Adrenal gland (tissue), 12 donors: ENCODE data around the gene TNFRSF25. TPM values are rescaled to one million over a fixed set of nuclear protein-coding genes. Genes with fewer than 3 reads are reported as not detected.

Experiments
- DNase-seq, 7 donors: peaks; one replicate each; pipeline ENCODE4 v3.0.0-alpha.2; 2019 to 2020
- H3K27ac ChIP-seq, 5 donors: fragments of 200-600 bp; sonication (generic) in 4 of 5; 1 replicate in 3 of 5; 2 replicates in 2 of 5; pipeline versions ENCODE4 v1.5.1 to v1.8.0; 2016 to 2020; ENCODE audit warnings: mild to moderate bottlenecking in 1 of 5
- H3K27me3 ChIP-seq: fragments of 200-600 bp; 2 replicates; pipeline ENCODE4 v1.8.0; 2021
- H3K36me3 ChIP-seq, 2 donors: fragments of 200-600 bp; replicated peaks in 1 of 2; 1 replicate in 1 of 2; 2 replicates in 1 of 2; pipeline versions ENCODE4 v1.5.1 to v1.8.0; 2018 to 2022
- H3K4me1 ChIP-seq, 2 donors: fragments of 200-600 bp; replicated peaks in 1 of 2; 1 replicate in 1 of 2; 2 replicates in 1 of 2; pipeline versions ENCODE4 v1.5.1 to v1.8.0; 2018 to 2021
- H3K4me3 ChIP-seq, 4 donors: fragments of 200-600 bp; sonication (generic) in 3 of 4; one replicate each; pipeline ENCODE4 v1.5.1; 2016 to 2018
- H3K9me3 ChIP-seq, 3 donors: fragments of 200-600 bp; sonication (generic) in 1 of 3; replicated peaks in 1 of 3; 1 replicate in 2 of 3; 2 replicates in 1 of 3; pipeline versions ENCODE4 v1.5.1 to v1.8.0; 2016 to 2021
- CTCF ChIP-seq, 6 experiments: fragments of 450-650 bp in 4 of 6; fragments of 200-600 bp in 2 of 6; sonication (generic) in 1 of 6; IDR thresholded peaks; 1 replicate in 5 of 6; 2 replicates in 1 of 6; pipeline versions ENCODE4 v1.5.1 to v1.8.0; 2016 to 2021; ENCODE audit warnings: antibody characterized with exemption in 6 of 6, mild to moderate bottlenecking in 2 of 6, moderate library complexity in 1 of 6
- POLR2A ChIP-seq, 2 donors: fragments of 450-650 bp; IDR thresholded peaks; one replicate each; pipeline ENCODE4 v1.6.1; 2017; ENCODE audit warnings: antibody characterized with exemption in 2 of 2, mild to moderate bottlenecking in 2 of 2, moderate library complexity in 1 of 2
- WGBS, 4 donors: extraction: QIAGEN DNeasy Blood & Tissue Kit in 2 of 4; methylation state at CpG; one replicate each; pipeline versions ENCODE4 v1.1.5 to v1.1.7; 2013 to 2017; 5-methylcytosine and 5-hydroxymethylcytosine counted together
- intact Hi-C, 2 donors: fragments of 100-400 bp; cut with DNase I; formaldehyde crosslinking; loops; one replicate each; pipeline versions ENCODE4 v1.14.1 to v1.15.0; 2022 to 2023
- microRNA-seq, 3 donors: library from miRNA; unstranded; fragments of <30 nt; microRNA quantifications; one replicate each; pipeline ENCODE4, GENCODE V29; 2017 to 2020
- polyA plus RNA-seq, 3 donors: library from polyadenylated mRNA; stranded (reverse); fragments of 200-250 nt in 2 of 3; fragments of 350-450 nt in 1 of 3; fragmentation: Illumina TruSeq in 1 of 3; extraction: RNeasy Lipid Tissue Mini Kit (QIAGEN cat#74804) in 1 of 3; gene quantifications; one replicate each; pipeline ENCODE4 v1.2.3, GENCODE V29; 2013 to 2014
- small RNA-seq, 2 donors: library from RNA; depleted of rRNA; stranded (forward); fragments of <200 nt; gene quantifications; one replicate each; pipeline ENCODE3, GENCODE V24; 2016
- total RNA-seq, 9 donors: library from RNA; depleted of rRNA in 4 of 9; stranded (reverse); fragments of >200 nt in 4 of 9; fragments of 120-200 nt in 1 of 9; fragmentation: NEBNext Ultra II Directional in 1 of 9; extraction: Animal tissue kit (Norgen Biotek cat#: 25700) in 1 of 9; gene quantifications; one replicate each; pipeline versions ENCODE4 v1.1.0 to v1.2.4, GENCODE V29; 2013 to 2023
- donor health status: healthy with polysubstance abuse.
- donor health status: Bipolar disorder and iron deficiency.
- donor health status: DM: yes; HTN: yes; CAD: no.
- donor health status: DM: no; HTN: no; CAD: no.
- donor health status: DM: no; HTN: no; CAD: no.
- donor health status: DM: yes; HTN: yes; CAD: no.

TNFRSF25 gene
- total and polyA plus RNA-seq, 12 donors = 1.2 to 169 (median 9.7) TPM

- no peak overlapping the region for H3K4me3 ChIP-seq
- TF ChIP-seq CTCF (IDR thresholded peaks at IDR 0.05) = no peak
- no peak for TF ChIP-seq POLR2A (IDR thresholded peaks at IDR 0.05)
- DNase-seq = no peak
- no peak overlapping the region for H3K27ac ChIP-seq
- H3K9me3 ChIP-seq = no peaks in the 10 kb centered on the region
- H3K27me3 ChIP-seq = peaks cover 62% of the 10 kb centered on the region
- WGBS, 4 donors = 60 to 63% (median 61%) methylated on average over 17 of the region's 17 CpGs
- no peaks in the 10 kb centered on the region for H3K36me3 ChIP-seq
- H3K4me1 ChIP-seq = peaks cover 8 to 14% of the 10 kb centered on the region in 2 donors
- intact Hi-C loops = loop anchor here in 1 of 2 donors (5.0 kb wide), 1 partner anchor 168 kb away; no protein-coding TSS in a partner anchor
These were observed 50.9 kb downstream of the TNFRSF25 start for GRCh38 chr1:6414881-6415626.

DNA sequence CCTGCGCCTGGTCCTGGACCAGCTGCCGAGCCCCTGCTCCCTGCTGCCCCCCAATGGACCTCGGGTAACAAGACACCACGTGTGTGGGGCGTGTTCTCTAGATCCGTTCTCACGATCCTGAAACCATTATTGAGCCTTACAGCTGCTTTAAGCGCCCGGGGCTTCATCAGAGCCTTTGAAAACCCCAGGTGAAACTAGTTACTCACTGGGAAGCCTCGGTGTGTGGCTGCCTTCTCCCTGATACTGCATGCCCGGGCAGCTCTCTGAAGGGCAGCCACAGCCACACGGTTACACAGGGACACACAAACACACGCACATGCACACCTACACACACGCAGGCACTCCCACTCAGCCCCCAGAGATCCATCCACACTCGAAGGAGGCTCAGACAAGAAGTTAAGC, 51.5 kb downstream of the TNFRSF25 start:
- Histone ChIP-seq H3K4me1 (peaks cover 2 to 8% of the 10 kb centered on the region in 2 donors), H3K36me3 (no peaks in the 10 kb centered on the region), H3K27me3 (peaks cover 56% of the 10 kb centered on the region), H3K9me3 (no peaks in the 10 kb centered on the region), H3K4me3 (no peak overlapping the region), H3K27ac (no peak overlapping the region)
- intact Hi-C loops = loop anchor here in 1 of 2 donors (5.0 kb wide), 1 partner anchor 167 kb away; no protein-coding TSS in a partner anchor
- peak in 3 of 6 experiments; percentile 13 to 28 (median 23) for TF ChIP-seq CTCF (IDR thresholded peaks at IDR 0.05)
- TF ChIP-seq POLR2A (IDR thresholded peaks at IDR 0.05) = no peak
- 2 to 7% (median 4%) methylated on average over 10 to 15 of the region's 15 CpGs for WGBS, 4 donors
- DNase-seq = no peak

- intact Hi-C loops = loop anchor here in 1 of 2 donors (5.0 kb wide), 1 partner anchor 166 kb away; no protein-coding TSS in a partner anchor
- Histone ChIP-seq H3K4me1 (no peaks in the 10 kb centered on the region), H3K27ac (no peak overlapping the region), H3K27me3 (peaks cover 40% of the 10 kb centered on the region), H3K4me3 (no peak overlapping the region), H3K36me3 (no peaks in the 10 kb centered on the region), H3K9me3 (no peaks in the 10 kb centered on the region)
- WGBS, 4 donors = 62 to 69% (median 65%) methylated on average over 6 of the region's 6 CpGs
- DNase-seq = no peak
- TF ChIP-seq CTCF (IDR thresholded peaks at IDR 0.05) = no peak
- no peak for TF ChIP-seq POLR2A (IDR thresholded peaks at IDR 0.05)
These were observed 53.1 kb downstream of the TNFRSF25 start for GRCh38 chr1:6412896-6413295.

Small RNA genes lying within 50 kb of the gene (microRNA-seq; reads per million reads assigned to microRNA genes)
- gene MIR4252 = 0 reads per million in 3 donors

Small RNA genes lying within 50 kb of the gene (small RNA-seq; reads per million reads assigned to genes)
- 0 reads per million in 2 donors for gene MIR4252

Other genes with a start within 250 kb of the TNFRSF25 start
- gene ICMT, start 230.2 kb downstream of the TNFRSF25 start, total RNA-seq = 100 to 1,000 TPM in 1 of 9 donors, 10 to 100 TPM in 8; 42.0 to 120 (median 68.0) TPM
- 10 to 100 TPM; 12.6 to 98.0 (median 17.0) TPM for gene ICMT, start 230.2 kb downstream of the TNFRSF25 start, polyA plus RNA-seq
- gene HES3, start 222.0 kb downstream of the TNFRSF25 start, total RNA-seq = not detected
- not detected for gene HES3, start 222.0 kb downstream of the TNFRSF25 start, polyA plus RNA-seq
- gene GPR153, start 205.1 kb downstream of the TNFRSF25 start, total RNA-seq = 1 to 10 TPM; 1.3 to 5.9 (median 3.1) TPM
- gene GPR153, start 205.1 kb downstream of the TNFRSF25 start, polyA plus RNA-seq = 1 to 10 TPM in 2 of 3 donors, under 1 TPM in 1; 0.86 to 3.2 (median 2.4) TPM
- gene ACOT7, start 72.4 kb downstream of the TNFRSF25 start, total RNA-seq = 10 to 100 TPM in 8 of 9 donors, 1 to 10 TPM in 1; 8.4 to 29.4 (median 15.0) TPM
- gene ACOT7, start 72.4 kb downstream of the TNFRSF25 start, polyA plus RNA-seq = 10 to 100 TPM; 11.3 to 26.6 (median 13.0) TPM
- gene HES2, start 46.3 kb downstream of the TNFRSF25 start, total RNA-seq = under 1 TPM in 3 of 9 donors, not detected in 6; 0.07 to 0.18 (median 0.14) TPM
- gene HES2, start 46.3 kb downstream of the TNFRSF25 start, polyA plus RNA-seq = under 1 TPM in 2 of 3 donors, not detected in 1; 0.04 to 0.10 TPM
- gene ESPN, start 41.4 kb downstream of the TNFRSF25 start, total RNA-seq = 10 to 100 TPM in 1 of 9 donors, 1 to 10 TPM in 7, under 1 TPM in 1; 0.67 to 10.8 (median 5.5) TPM
- 1 to 10 TPM in 2 of 3 donors, under 1 TPM in 1; 0.16 to 9.8 (median 6.8) TPM for gene ESPN, start 41.4 kb downstream of the TNFRSF25 start, polyA plus RNA-seq
- gene PLEKHG5, start 25.5 kb upstream of the TNFRSF25 start, total RNA-seq = 10 to 100 TPM in 8 of 9 donors, 1 to 10 TPM in 1; 4.1 to 29.2 (median 17.0) TPM
- 10 to 100 TPM in 2 of 3 donors, 1 to 10 TPM in 1; 2.0 to 96.3 (median 23.0) TPM for gene PLEKHG5, start 25.5 kb upstream of the TNFRSF25 start, polyA plus RNA-seq
- 10 to 100 TPM; 10.3 to 39.7 (median 24.7) TPM for gene NOL9, start 88.3 kb upstream of the TNFRSF25 start, total RNA-seq
- 10 to 100 TPM in 1 of 3 donors, 1 to 10 TPM in 2; 5.9 to 14.3 (median 8.0) TPM for gene NOL9, start 88.3 kb upstream of the TNFRSF25 start, polyA plus RNA-seq
- under 1 TPM in 4 of 9 donors, not detected in 5; 0.11 to 0.83 (median 0.47) TPM for gene TAS1R1, start 89.1 kb upstream of the TNFRSF25 start, total RNA-seq
- under 1 TPM; 0.27 to 0.40 (median 0.37) TPM for gene TAS1R1, start 89.1 kb upstream of the TNFRSF25 start, polyA plus RNA-seq
- 10 to 100 TPM in 8 of 9 donors, 1 to 10 TPM in 1; 9.5 to 50.9 (median 28.8) TPM for gene ZBTB48, start 113.8 kb upstream of the TNFRSF25 start, total RNA-seq
- 100 to 1,000 TPM in 2 of 3 donors, 1 to 10 TPM in 1; 6.8 to 245 (median 186) TPM for gene ZBTB48, start 113.8 kb upstream of the TNFRSF25 start, polyA plus RNA-seq
- gene KLHL21, start 136.7 kb upstream of the TNFRSF25 start, total RNA-seq = 100 to 1,000 TPM in 2 of 9 donors, 10 to 100 TPM in 7; 14.5 to 108 (median 58.8) TPM
- gene KLHL21, start 136.7 kb upstream of the TNFRSF25 start, polyA plus RNA-seq = 10 to 100 TPM; 11.7 to 19.1 (median 12.9) TPM
- gene PHF13, start 147.6 kb upstream of the TNFRSF25 start, total RNA-seq = 10 to 100 TPM in 8 of 9 donors, 1 to 10 TPM in 1; 8.7 to 20.1 (median 13.8) TPM
- gene PHF13, start 147.6 kb upstream of the TNFRSF25 start, polyA plus RNA-seq = 10 to 100 TPM in 2 of 3 donors, 1 to 10 TPM in 1; 4.7 to 14.8 (median 11.2) TPM
- gene THAP3, start 158.7 kb upstream of the TNFRSF25 start, total RNA-seq = 10 to 100 TPM; 16.2 to 45.6 (median 35.5) TPM
- 10 to 100 TPM; 11.1 to 65.6 (median 37.6) TPM for gene THAP3, start 158.7 kb upstream of the TNFRSF25 start, polyA plus RNA-seq
- 10 to 100 TPM; 29.2 to 82.0 (median 58.3) TPM for gene DNAJC11, start 235.6 kb upstream of the TNFRSF25 start, total RNA-seq
- gene DNAJC11, start 235.6 kb upstream of the TNFRSF25 start, polyA plus RNA-seq = 100 to 1,000 TPM in 1 of 3 donors, 10 to 100 TPM in 2; 52.3 to 125 (median 65.6) TPM